Neuronal stem cell (in vitro differentiated cells): ENCODE data around the gene FLRT2.

Experiments
- DNase-seq: peaks from one replicate; pipeline ENCODE4 v3.0.0-alpha.2; 2013; ENCODE audit warnings: low spot score
- H2AFZ ChIP-seq: one replicate; pipeline ENCODE4 v1.6.1; 2013; ENCODE audit warnings: mild to moderate bottlenecking, low read length, inconsistent platforms
- H2AK5ac ChIP-seq: 2 replicates; pipeline ENCODE4 v1.6.1; 2013; ENCODE audit warnings: low read depth, mild to moderate bottlenecking, inconsistent platforms, low read length, moderate library complexity, mixed read lengths
- H2BK120ac ChIP-seq: 2 replicates; pipeline ENCODE4 v1.6.1; 2013; ENCODE audit warnings: low read depth, mild to moderate bottlenecking, inconsistent platforms, low read length, moderate library complexity, mixed read lengths
- H2BK12ac ChIP-seq: one replicate; pipeline ENCODE4 v1.6.1; 2013; ENCODE audit warnings: low read length, inconsistent platforms
- H2BK15ac ChIP-seq: 2 replicates; pipeline ENCODE4 v1.6.1; 2013; ENCODE audit warnings: mild to moderate bottlenecking, low read length, inconsistent platforms, mixed read lengths
- H2BK5ac ChIP-seq: one replicate; pipeline ENCODE4 v1.6.1; 2013; ENCODE audit warnings: inconsistent platforms, mild to moderate bottlenecking, low read length, moderate library complexity
- H3K14ac ChIP-seq: one replicate; pipeline ENCODE4 v1.6.1; 2013; ENCODE audit warnings: low read length, inconsistent platforms
- H3K18ac ChIP-seq: 2 replicates; pipeline ENCODE4 v1.6.1; 2013; ENCODE audit warnings: low read length, inconsistent platforms
- H3K23ac ChIP-seq: 2 replicates; pipeline ENCODE4 v1.6.1; 2013; ENCODE audit warnings: low read depth, mild to moderate bottlenecking, mixed read lengths, low read length, inconsistent platforms; ENCODE audit not compliant: poor library complexity
- H3K27ac ChIP-seq: replicated peaks from 3 replicates; pipeline ENCODE4 v1.5.1; 2013; ENCODE audit warnings: low read length, inconsistent platforms
- H3K27me3 ChIP-seq, 3 experiments: 2 replicates each; pipeline ENCODE4 v1.6.1; 2013; ENCODE audit warnings: low read length in 3 of 3, mild to moderate bottlenecking in 2 of 3, inconsistent platforms in 1 of 3, low read depth in 1 of 3, mixed read lengths in 1 of 3, moderate library complexity in 1 of 3; ENCODE audit not compliant: control insufficient read depth in 3 of 3, insufficient read depth in 3 of 3
- H3K36me3 ChIP-seq, 2 donors: replicated peaks in 1 of 2; 2 replicates each; pipeline ENCODE4 v1.6.1; 2013; ENCODE audit warnings: low read length in 2 of 2; ENCODE audit not compliant: control insufficient read depth in 2 of 2, insufficient read depth in 2 of 2
- H3K4ac ChIP-seq: 2 replicates; pipeline ENCODE4 v1.6.1; 2013; ENCODE audit warnings: inconsistent platforms, mild to moderate bottlenecking, low read length, moderate library complexity
- H3K4me1 ChIP-seq, 2 donors: 1 replicate in 1 of 2; 2 replicates in 1 of 2; pipeline ENCODE4 v1.6.1; 2013; ENCODE audit warnings: low read length in 2 of 2, low read depth in 1 of 2; ENCODE audit not compliant: control insufficient read depth in 2 of 2, insufficient read depth in 1 of 2
- H3K4me2 ChIP-seq: one replicate; pipeline ENCODE4 v1.6.1; 2013; ENCODE audit warnings: mild to moderate bottlenecking, low read length, inconsistent platforms; ENCODE audit not compliant: insufficient read depth, poor library complexity, severe bottlenecking
- H3K4me3 ChIP-seq, 2 donors: 2 replicates each; pipeline ENCODE4 v1.5.1; 2013; ENCODE audit warnings: low read length in 2 of 2, mild to moderate bottlenecking in 2 of 2, inconsistent platforms in 1 of 2, moderate library complexity in 1 of 2
- H3K79me1 ChIP-seq: one replicate; pipeline ENCODE4 v1.6.1; 2013; ENCODE audit warnings: low read depth, mild to moderate bottlenecking, inconsistent platforms, low read length, moderate library complexity
- H3K9ac ChIP-seq: one replicate; pipeline ENCODE4 v1.6.1; 2013; ENCODE audit warnings: mild to moderate bottlenecking, low read depth, low read length, inconsistent platforms; ENCODE audit not compliant: poor library complexity
- H3K9me3 ChIP-seq, 2 donors: replicated peaks in 1 of 2; 2 replicates each; pipeline versions ENCODE3 to v1.6.1; 2013; ENCODE audit warnings: low read length in 2 of 2, mild to moderate bottlenecking in 2 of 2, inconsistent platforms in 1 of 2, low read depth in 1 of 2, mixed read lengths in 1 of 2, moderate library complexity in 1 of 2; ENCODE audit not compliant: control insufficient read depth in 2 of 2, insufficient read depth in 1 of 2
- H4K8ac ChIP-seq: one replicate; pipeline ENCODE4 v1.6.1; 2013; ENCODE audit warnings: low read depth, mild to moderate bottlenecking, inconsistent platforms, low read length, moderate library complexity
- H4K91ac ChIP-seq: one replicate; pipeline ENCODE4 v1.6.1; 2013; ENCODE audit warnings: low read length, low read depth, mild to moderate bottlenecking, inconsistent platforms; ENCODE audit not compliant: poor library complexity
- WGBS, 2 donors: extraction: QIAGEN DNeasy Blood & Tissue Kit; methylation state at CpG; one replicate each; pipeline ENCODE4 v1.1.7; 2013; ENCODE audit warnings: missing lambda C conversion rate in 2 of 2, mixed read lengths in 1 of 2; ENCODE audit not compliant: insufficient read length in 2 of 2, insufficient replicate concordance in 1 of 2; ENCODE audit errors: extremely low coverage in 2 of 2; 5-methylcytosine and 5-hydroxymethylcytosine counted together

Gene FLRT2

DNA sequence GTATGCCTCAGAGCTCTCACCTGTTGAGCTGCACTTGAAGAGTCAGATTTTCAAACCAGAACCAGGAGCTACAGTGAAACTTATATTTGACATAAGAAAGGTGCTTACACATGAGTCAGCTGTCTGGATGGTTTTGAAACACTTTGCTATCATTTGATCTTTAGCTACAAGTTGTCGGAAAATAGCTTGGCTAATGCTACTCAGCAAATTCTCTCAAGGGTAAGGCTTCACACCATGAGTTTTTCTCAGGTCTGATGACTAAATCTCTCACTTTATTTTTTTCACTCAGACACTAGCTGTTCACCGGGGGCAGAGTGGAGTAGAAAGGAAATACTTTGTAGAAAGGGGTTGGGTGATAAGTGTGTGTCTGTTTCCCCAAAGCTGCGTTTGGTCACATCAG, 171.8 kb downstream of the FLRT2 start:
- no peak overlapping the region for H2AK5ac ChIP-seq
- no peaks in the 10 kb centered on the region for H3K79me1 ChIP-seq
- no peak overlapping the region for H3K23ac ChIP-seq
- H2AFZ ChIP-seq, result no peak overlapping the region
- no peak overlapping the region for H3K14ac ChIP-seq
- H4K91ac ChIP-seq, result no peak overlapping the region
- H3K27me3 ChIP-seq, result no peaks in the 10 kb centered on the region
- no peak overlapping the region for H2BK120ac ChIP-seq
- peaks cover 0 to 1% of the 10 kb centered on the region in 2 donors for H3K4me1 ChIP-seq
- H3K9ac ChIP-seq, result no peak overlapping the region
- H3K36me3 ChIP-seq, result no peaks in the 10 kb centered on the region
- no peak overlapping the region for H3K27ac ChIP-seq
- H2BK15ac ChIP-seq, result no peak overlapping the region
- H4K8ac ChIP-seq, result no peak overlapping the region
- H2BK12ac ChIP-seq, result no peak overlapping the region
- DNase-seq, result no peak
- no peaks in the 10 kb centered on the region for H3K9me3 ChIP-seq
- no peak overlapping the region for H3K4ac ChIP-seq
- H3K4me3 ChIP-seq, result no peak overlapping the region
- H3K18ac ChIP-seq, result no peak overlapping the region
- no CpG with 5 or more reads among the region's 3 CpGs for WGBS, 2 donors
- H3K4me2 ChIP-seq, result no peak overlapping the region
- H2BK5ac ChIP-seq, result no peak overlapping the region

DNA sequence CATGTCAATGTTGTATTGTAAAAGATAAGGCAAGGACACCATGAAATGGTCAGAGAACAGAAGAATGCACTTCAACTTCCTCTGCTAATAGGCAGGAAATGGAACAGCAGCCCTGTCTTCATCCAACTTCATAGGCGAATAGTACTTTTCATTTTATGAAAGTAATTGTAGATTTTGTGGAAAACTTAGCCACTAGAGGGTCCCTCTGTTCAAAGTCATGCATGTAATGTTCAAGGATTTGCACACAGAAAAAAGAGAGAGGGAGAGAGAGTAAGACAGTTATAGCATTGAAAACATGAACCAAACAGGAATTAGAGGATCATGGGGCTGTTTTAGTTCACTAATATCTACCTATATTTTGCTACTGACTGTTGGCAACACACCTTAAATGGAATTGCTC, 172.2 kb downstream of the FLRT2 start:
- H3K27ac ChIP-seq, result no peak overlapping the region
- H3K23ac ChIP-seq, result no peak overlapping the region
- H2AK5ac ChIP-seq, result no peak overlapping the region
- no peak overlapping the region for H2BK5ac ChIP-seq
- no peak overlapping the region for H3K9ac ChIP-seq
- no CpG with 5 or more reads among the region's 1 CpG for WGBS, 2 donors
- H2BK120ac ChIP-seq, result no peak overlapping the region
- no peak overlapping the region for H4K8ac ChIP-seq
- H3K4me2 ChIP-seq, result no peak overlapping the region
- H2AFZ ChIP-seq, result no peak overlapping the region
- no peak overlapping the region for H3K18ac ChIP-seq
- DNase-seq, result no peak
- H3K4me3 ChIP-seq, result no peak overlapping the region
- peaks cover 0 to 1% of the 10 kb centered on the region in 2 donors for H3K4me1 ChIP-seq
- no peaks in the 10 kb centered on the region for H3K27me3 ChIP-seq
- no peaks in the 10 kb centered on the region for H3K36me3 ChIP-seq
- no peaks in the 10 kb centered on the region for H3K9me3 ChIP-seq
- no peak overlapping the region for H2BK15ac ChIP-seq
- no peak overlapping the region for H3K14ac ChIP-seq
- no peaks in the 10 kb centered on the region for H3K79me1 ChIP-seq
- no peak overlapping the region for H3K4ac ChIP-seq
- H2BK12ac ChIP-seq, result no peak overlapping the region
- H4K91ac ChIP-seq, result no peak overlapping the region

GRCh38 chr14:85702997-85703396, 173.1 kb downstream of the FLRT2 start:
- H3K23ac ChIP-seq, result no peak overlapping the region
- H3K18ac ChIP-seq, result no peak overlapping the region
- H3K4me1 ChIP-seq, result peaks cover 0 to 1% of the 10 kb centered on the region in 2 donors
- no peak overlapping the region for H2BK5ac ChIP-seq
- H3K14ac ChIP-seq, result no peak overlapping the region
- no peaks in the 10 kb centered on the region for H3K79me1 ChIP-seq
- no peak overlapping the region for H3K9ac ChIP-seq
- no peak overlapping the region for H3K4ac ChIP-seq
- no peak overlapping the region for H3K4me3 ChIP-seq
- no peaks in the 10 kb centered on the region for H3K27me3 ChIP-seq
- H4K91ac ChIP-seq, result no peak overlapping the region
- no peaks in the 10 kb centered on the region for H3K9me3 ChIP-seq
- no CpG with 5 or more reads among the region's 3 CpGs for WGBS, 2 donors
- H2BK15ac ChIP-seq, result no peak overlapping the region
- no peak overlapping the region for H3K4me2 ChIP-seq
- H2AK5ac ChIP-seq, result no peak overlapping the region
- no peak overlapping the region for H2BK120ac ChIP-seq
- no peak overlapping the region for H2AFZ ChIP-seq
- DNase-seq, result no peak
- H4K8ac ChIP-seq, result no peak overlapping the region
- no peak overlapping the region for H2BK12ac ChIP-seq
- H3K27ac ChIP-seq, result no peak overlapping the region
- H3K36me3 ChIP-seq, result no peaks in the 10 kb centered on the region
